Measurements from ENCODE around the gene CDC42EP3.

The CDC42EP3 gene

DNA sequence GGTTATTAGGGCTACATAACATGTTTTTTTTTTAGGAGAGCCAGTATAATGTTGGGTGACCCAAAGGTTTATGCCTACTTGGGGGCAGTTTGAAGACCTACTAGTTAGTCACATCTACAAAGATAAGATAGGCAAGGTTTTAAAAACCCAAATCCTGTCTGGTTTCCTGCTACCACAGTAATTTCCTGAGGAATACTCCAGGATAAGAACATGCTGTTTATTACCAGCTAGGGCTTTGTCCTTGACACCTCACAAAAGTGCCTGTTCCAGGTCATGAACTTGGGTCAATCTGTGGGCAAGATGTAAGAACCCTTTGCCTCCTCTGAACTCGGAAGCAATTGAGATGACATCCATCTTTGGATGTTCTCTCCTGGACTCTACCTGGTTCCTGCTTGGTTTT, 38.2 kb downstream of the CDC42EP3 start:
- DNase-seq (ENCODE audit: low read depth) = no peak
- H3K4me3 ChIP-seq (ENCODE audit: low read length) = no peak overlapping the region
- TF ChIP-seq, protein P1, sequence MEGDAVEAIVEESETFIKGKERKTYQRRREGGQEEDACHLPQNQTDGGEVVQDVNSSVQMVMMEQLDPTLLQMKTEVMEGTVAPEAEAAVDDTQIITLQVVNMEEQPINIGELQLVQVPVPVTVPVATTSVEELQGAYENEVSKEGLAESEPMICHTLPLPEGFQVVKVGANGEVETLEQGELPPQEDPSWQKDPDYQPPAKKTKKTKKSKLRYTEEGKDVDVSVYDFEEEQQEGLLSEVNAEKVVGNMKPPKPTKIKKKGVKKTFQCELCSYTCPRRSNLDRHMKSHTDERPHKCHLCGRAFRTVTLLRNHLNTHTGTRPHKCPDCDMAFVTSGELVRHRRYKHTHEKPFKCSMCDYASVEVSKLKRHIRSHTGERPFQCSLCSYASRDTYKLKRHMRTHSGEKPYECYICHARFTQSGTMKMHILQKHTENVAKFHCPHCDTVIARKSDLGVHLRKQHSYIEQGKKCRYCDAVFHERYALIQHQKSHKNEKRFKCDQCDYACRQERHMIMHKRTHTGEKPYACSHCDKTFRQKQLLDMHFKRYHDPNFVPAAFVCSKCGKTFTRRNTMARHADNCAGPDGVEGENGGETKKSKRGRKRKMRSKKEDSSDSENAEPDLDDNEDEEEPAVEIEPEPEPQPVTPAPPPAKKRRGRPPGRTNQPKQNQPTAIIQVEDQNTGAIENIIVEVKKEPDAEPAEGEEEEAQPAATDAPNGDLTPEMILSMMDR (IDR thresholded peaks at IDR 0.05; ENCODE audit: insufficient read depth, low read depth, low read length, missing control alignments) = no peak

DNA sequence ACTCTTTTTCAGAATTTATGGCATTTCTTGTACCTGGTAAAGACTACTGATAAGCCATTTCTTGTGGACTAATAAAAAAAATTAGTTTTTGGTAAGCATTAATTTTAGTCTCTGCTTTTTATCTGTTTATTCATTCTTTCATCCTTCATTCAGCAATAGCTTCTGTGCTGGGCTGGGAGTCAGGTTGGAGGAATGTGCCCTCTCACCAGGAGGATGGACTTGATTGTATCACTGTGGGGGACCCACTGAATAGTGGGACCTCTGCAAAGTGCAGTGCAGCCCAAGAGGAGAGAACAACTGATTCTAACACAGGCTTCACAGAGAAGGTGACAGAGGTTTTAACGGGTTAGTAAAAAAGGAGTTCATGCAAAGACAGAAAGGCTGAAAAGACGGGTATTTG, 39.1 kb downstream of the CDC42EP3 start:
- no peak overlapping the region for H3K4me3 ChIP-seq (ENCODE audit: low read length)
- TF ChIP-seq, protein P1 (IDR thresholded peaks at IDR 0.05; ENCODE audit: insufficient read depth, low read depth, low read length, missing control alignments) = no peak
- DNase-seq (ENCODE audit: low read depth) = no peak

DNA sequence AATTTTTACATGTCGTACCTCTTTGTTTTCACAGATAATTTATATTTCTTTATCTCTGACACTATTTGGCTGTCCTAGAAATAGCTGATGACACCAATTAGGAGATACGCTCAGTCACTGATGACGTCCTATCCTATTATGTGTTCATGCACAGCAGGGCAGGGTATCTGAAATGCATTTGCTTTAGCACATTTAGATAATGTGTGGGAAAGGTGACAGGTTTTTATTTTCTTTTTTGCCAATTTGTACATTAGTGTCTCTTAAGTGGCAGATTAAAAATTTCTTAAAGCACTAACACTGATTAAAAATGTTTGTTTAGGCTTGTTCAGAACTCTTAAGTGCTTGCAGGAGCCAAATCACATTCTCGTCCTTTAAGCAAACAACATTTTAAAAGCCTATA, 39.7 kb downstream of the CDC42EP3 start:
- no peak for DNase-seq (ENCODE audit: low read depth)
- TF ChIP-seq, protein P1 (IDR thresholded peaks at IDR 0.05; ENCODE audit: insufficient read depth, low read depth, low read length, missing control alignments) = no peak
- H3K4me3 ChIP-seq (ENCODE audit: low read length) = no peak overlapping the region

DNA sequence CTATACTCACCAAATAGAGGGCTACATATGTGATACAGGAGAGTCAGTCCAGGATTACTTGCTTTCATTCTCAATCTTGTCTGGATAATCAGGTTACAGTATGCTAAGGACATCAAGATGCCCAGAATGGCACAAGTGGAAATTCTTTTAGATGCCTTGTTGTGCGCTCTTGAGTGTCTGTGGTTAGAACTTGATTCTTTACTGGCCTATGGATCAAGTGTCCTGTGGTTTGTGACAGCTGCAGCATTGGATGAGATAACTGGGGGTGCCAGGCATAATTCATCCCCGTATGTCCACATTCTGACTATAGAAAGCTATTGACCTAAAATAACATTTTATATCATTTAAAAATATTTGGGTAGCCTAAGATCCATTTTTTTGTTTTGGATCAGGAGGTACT, 40.1 kb downstream of the CDC42EP3 start:
- DNase-seq (ENCODE audit: low read depth) = no peak
- TF ChIP-seq, protein P1 (IDR thresholded peaks at IDR 0.05; ENCODE audit: insufficient read depth, low read depth, low read length, missing control alignments) = no peak
- H3K4me3 ChIP-seq (ENCODE audit: low read length) = no peak overlapping the region

DNA sequence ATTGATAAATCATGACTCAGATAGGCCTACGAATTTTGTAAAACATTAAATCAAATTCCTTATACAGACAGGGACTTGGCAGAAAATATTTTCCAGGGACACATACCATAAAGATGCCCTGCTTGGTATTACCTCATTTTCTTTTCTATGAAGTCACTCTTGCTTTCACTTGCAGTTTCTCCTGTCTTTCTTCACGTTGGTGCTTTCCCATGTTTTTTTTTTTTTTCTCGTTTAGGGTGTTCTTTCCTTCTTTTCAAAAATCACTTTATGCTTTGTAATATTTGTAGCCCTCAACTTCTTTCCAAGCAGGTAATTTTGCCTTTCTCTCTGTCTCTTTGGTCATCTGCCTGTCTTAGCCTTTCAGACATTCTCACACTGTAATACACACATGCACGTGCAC, 40.7 kb downstream of the CDC42EP3 start:
- no peak for DNase-seq (ENCODE audit: low read depth)
- TF ChIP-seq, protein P1 (IDR thresholded peaks at IDR 0.05; ENCODE audit: insufficient read depth, low read depth, low read length, missing control alignments) = no peak
- no peak overlapping the region for H3K4me3 ChIP-seq (ENCODE audit: low read length)

DNA sequence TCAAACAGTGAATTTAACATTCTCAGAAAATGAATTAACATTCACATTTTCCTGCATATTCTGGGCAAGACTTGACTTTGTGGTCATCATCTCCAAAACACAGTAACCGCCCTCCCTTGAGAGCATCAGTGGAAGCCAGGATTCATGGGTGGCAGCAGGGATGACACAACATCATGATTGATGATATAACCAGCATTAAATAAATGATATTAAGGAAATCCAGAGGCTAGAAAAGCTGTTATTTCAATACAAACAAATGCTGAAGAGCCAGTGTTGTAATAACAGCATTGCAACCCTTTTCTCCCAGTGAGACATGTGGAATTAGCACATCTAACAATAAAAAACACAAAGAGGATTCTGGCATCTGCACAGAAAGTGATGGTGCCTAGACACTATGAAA, 41.1 kb downstream of the CDC42EP3 start:
- no peak for DNase-seq (ENCODE audit: low read depth)
- no peak overlapping the region for H3K4me3 ChIP-seq (ENCODE audit: low read length)
- TF ChIP-seq, protein P1 (IDR thresholded peaks at IDR 0.05; ENCODE audit: insufficient read depth, low read depth, low read length, missing control alignments) = no peak

DNA sequence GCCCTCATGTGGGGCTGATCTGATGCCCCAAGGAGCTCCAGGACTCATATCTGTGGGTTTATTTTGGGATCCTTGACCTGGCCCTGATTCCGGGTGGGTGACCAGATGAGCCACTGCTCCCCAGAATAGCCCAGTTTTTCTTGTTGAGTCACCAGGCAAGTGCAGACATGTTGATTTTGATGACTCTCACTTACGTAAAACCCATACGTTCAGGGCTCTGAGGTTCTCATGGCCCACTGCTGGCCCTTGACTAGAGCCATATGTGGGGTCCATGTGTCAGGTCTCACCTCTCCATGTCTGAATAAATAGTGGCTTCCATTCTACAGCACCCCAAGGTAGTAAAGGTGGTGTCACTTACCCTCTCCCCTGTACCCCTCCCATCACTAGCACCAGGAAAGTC, 41.9 kb downstream of the CDC42EP3 start:
- H3K4me3 ChIP-seq (ENCODE audit: low read length) = no peak overlapping the region
- TF ChIP-seq, protein P1 (IDR thresholded peaks at IDR 0.05; ENCODE audit: insufficient read depth, low read depth, low read length, missing control alignments) = no peak
- peak; percentile 87 for DNase-seq (ENCODE audit: low read depth)

All from epithelial cell of esophagus (primary cell).